ENCODE results near the gene VGLL2.

VGLL2 gene

DNA sequence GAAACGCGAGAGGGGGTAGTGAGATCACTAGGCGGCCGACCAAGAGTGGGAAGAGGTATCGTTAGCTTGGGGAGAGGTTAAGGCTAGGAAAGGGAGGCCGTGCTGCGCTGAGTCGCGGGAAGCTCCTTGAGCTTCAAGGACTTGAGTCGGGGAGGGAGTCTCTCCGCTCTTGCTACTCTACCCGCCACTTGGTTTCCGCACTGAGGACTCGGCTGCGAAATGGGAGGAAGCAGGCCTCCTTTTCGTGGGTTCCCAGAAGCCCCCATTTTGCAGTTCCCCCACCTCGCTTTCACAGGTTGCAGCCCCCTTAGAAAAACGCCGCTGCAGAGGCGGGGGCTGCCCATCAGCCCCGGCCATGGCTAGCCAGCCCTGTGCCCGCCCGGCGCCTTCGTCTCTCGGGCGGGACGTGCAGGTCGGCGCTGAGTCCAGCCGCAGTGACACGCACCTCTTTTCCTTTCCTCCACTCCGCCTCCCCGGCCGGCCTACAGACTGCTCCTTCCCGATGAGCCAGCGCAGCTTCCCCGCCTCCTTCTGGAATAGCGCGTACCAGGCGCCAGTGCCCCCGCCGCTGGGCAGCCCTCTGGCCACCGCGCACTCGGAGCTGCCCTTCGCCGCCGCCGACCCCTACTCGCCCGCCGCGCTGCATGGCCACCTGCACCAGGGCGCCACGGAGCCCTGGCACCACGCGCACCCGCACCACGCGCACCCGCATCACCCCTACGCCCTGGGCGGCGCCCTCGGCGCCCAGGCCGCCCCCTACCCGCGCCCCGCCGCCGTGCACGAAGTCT lies 4.9 kb downstream of the VGLL2 start:
- no peak for DNase-seq

DNA sequence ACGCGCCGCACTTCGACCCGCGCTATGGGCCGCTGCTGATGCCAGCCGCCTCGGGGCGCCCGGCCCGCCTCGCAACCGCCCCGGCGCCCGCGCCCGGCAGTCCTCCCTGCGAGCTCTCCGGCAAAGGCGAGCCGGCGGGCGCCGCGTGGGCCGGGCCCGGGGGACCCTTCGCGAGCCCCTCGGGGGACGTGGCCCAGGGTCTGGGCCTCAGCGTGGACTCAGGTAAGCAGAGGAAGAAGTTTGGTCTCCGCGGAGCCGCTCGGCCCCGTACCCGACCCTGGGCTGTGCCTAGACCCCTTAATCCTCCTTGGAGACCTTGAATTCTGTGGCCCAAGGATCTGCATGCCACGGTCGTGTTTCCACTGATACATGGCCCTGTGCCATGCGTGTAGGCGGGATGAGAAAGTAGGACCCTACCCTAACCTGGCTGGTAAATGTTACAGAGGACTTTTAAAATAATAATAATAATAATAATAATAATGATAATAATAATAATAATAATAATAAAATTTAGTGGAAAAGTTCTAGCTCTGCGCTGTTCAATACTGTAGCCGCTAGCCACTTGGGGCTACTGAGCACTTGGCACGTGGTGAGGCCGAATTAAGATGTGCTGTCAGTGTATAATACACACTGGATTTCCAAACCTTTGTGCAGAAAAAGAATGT lies 5.6 kb downstream of the VGLL2 start:
- no peak for DNase-seq

DNA sequence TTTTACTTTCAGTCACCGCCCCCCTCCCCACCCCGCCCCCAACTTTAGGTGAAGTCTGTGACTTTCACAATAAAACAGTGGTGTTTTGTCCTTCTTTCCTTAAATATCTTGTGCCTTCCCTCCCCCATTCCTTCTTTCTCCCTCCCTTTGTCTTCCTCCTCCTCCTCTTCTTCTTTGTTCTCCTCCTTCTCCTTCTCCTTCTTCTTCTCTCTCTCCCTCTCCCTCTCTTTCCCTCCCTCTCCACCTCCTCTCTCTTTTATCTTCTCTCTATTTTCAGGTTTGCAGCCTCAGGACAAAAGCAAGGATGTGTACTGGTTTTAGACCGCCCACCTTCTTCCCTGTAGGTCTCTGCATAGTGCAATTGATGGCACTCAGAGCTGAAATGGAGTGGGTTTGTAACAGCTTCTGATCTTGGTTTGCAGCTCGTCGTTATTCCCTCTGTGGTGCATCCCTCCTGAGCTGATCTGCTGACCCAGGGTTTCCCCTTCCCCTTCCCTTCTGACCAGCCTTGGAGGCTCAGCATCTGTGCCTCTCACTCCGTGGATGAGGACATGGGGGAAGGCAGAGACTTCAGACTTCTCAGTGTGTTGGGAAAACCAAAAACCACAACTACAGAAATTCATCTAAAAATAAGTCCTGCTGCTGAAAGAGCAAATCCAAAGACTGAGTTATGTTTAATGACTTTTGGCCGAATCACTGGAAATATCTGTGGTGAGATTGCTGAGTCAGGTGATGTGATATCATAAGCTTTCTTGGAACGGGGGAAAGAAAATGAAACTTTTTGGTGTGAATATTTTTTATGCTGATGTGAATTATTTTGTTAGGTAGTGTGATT lies 6.9 kb downstream of the VGLL2 start:
- no peak for DNase-seq

DNA sequence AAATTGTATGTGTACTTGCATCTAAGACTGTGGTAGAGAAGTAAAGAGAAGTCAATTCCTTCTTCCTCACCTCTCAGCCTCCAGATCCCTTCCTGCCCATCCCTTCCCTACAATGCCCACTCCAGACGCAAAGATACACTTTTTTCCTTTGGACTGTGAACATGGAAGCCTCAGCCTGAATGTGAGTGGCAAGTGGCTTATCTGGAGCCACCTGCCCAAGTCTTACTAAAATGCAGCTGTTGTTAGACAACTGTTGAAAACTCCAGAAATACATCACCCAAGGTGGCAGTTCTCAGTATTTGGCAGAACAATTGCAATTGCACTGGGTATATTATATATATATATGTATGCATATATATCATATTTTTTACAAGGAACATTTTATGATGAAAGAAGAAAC lies 7.5 kb downstream of the VGLL2 start:
- DNase-seq, result no peak

DNA sequence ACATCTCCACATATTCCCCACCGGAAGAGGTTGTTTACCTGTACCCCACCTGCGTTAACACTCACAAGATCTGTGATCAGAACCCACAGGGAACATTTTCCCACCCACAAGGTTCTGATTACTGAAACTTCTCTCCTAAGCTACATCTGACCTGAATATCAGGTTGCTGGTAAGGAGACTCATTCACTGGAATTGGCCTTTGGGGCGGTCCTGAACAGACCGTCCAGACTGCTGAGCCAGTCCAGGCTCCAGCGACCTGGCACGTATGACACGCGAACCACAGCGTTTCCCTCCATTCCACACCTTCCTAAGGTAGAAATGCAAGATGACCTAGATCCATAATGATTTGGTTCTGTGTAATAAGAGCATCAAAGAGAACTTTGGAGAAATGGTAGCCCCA lies 9.8 kb downstream of the VGLL2 start:
- DNase-seq, result no peak

DNA sequence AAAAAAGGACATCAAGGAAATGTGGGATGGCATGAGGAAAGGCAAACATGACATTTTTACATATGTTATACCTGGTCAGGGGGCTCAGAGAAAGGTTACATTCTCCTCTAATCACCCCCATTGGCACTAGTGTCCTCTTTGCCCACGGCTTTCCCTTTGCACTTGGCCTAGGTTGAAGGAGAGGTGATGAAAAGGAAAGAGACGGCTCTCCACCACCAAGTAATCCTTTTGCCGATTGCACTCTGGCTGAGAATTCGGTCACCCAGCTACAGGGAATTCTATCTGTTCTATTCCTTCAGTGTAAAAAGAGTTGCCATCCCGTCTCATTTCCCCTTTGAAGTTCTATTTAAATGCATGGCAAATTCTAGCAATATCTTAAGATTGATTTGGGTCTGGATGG lies 10.4 kb downstream of the VGLL2 start:
- DNase-seq, result no peak

DNA sequence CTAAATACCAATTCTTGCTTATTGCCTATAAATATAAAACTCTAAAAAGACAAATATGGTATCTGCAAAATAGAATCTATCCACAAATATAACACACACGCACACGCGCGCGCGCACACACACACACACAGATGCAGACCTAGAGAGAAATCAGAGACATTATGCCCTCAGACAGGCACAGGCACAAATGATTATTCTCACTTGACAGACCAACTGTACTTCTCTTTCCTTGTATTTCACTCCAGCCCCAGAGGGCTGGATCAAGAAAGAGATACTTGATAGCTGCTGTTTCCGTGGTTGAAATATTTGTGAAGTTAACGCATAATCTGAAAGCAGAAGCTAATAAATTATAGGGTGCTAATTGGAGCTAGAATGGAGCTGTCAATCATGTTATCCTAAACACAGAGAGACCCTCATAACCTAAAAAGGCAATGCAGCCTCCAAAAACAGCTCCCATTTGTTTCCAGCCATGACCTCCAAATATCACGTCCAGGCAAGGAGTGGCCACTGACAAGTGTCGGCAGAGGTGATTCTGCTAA lies 11.5 kb downstream of the VGLL2 start:
- DNase-seq, result no peak

DNA sequence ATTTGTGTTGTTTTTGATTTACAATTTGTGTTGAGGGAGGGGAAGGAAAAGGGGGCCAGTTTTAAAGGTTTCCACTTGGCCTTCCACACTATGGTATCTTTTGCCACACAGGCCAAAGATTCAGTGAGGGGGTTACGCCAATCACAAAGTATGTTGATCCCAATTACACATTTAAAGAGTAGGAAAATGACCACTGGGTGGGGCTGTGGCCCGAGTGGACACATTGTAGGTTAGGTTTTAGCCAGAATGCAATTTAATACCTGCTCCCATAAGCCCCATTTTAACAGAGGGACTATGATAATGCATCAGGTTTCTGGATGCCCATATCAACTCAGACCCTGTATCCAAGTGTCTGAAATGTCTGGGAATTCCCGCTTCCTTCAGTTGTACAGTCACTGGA lies 15.6 kb downstream of the VGLL2 start:
- DNase-seq, result no peak

DNA sequence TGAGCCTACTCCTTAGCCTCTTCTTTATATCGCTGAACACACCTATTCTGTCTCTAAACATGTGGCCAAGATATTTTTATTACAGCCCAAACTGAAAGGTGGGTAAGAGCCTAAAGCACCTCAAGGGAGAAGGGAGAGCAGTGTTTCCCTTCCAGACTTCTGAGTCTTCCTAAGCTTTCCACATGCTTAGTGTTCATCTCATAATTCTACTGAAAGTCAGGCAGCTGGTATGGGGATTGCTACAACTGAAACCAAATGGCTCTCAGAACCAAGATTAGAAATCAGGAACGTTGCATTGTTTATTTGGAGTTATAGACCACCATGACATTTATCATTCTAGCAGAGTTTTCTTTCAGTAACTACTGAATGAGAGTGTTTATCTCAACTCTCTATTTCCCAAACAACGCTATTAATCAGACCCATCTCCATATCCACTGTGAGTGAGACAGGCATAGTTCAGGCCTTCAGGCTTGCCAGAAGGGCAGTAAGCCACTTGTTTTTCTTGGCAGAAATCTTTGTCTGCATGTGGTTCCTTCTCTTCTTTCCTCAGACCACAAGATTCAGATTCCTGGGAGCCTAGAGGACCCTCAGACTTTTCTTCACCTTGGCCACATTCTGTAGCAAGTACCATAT lies 22.8 kb downstream of the VGLL2 start:
- no peak for DNase-seq

DNA sequence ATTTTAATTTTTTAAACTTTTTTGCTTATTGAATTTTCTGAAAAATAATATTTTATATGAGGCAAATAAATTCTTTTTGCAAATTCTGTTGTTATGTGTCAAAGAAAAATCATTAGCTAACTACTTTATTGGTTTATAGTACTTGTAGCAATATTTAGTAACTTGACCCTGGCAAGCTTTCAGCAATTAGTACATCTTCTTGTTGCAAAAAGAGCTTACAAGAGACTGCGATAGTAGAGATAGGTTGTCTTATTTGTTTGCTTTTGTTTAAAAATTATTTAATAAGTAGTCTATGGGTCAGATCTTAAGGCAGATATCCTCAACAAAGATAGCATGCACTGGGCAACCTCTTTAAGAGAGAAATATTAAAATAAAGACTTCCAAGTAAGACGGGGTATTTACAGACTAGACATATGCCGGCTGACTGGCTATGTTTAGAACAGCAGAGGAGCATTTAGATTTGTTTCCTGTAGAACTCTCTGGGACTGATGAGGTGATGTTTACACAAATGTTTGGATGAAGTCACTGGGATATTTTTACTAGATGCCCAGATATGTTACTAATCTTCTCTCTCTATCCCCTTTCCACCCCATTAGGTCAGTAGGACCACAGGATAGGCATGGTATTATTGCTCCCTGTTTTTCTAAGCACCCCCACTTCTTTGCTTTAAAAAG lies 25.0 kb downstream of the VGLL2 start:
- no peak for DNase-seq

DNA sequence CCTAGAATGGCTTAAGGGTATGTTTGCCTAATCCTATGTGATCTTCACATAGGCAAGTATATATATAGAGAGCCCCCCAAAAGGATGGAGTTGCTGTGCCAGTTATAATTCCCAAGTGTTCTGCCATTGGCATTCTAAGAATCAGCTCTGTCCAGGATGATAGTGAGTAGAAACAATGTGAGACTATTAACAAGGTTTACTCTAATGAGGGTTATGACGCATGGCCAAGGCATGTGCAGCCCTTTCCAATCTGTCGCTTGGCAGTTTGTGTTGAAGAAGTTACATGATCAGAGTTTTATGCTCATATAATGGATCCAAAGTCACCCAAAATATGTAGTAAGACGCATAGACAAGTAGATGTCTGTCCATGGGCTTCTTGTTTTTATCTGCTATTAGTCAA lies 33.6 kb downstream of the VGLL2 start:
- no peak for DNase-seq

DNA sequence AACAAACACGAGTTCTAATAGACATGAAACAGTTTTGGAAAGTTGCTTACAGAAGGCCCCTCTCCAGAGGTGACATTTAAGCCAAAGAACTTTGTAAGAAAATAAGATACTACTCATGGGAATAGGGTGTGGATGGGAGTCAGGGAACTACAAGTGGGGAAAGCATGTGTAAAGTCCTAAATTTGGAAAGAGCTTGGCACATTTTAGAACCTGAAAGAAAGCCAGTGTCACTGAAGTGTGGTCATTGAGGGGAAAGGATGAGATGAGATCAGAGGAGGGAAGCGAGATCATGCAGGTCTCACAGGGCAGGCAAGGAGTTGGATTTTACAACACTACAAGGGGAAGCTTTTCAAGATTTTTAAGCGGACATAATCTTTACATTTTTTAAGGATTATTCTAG lies 38.0 kb downstream of the VGLL2 start:
- no peak for DNase-seq

DNA sequence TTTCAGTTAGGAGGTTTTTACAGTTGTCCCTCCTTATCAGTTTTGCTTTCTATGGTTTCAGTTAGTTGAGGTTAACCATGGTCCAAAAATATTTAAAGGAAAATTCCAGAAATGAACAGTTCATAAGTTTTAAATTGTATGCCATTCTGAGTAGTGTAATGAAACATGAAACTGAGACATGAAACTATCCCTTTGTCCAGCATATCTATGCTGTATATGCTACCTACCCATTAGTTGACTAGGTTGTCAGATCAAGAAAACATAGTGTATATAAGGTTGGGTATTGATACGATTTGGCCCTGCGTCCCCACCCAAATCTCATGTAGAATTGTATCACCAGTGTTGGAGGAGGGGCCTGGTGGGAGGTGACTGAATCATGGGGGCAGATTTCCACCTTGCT lies 39.1 kb downstream of the VGLL2 start:
- no peak for DNase-seq

DNA sequence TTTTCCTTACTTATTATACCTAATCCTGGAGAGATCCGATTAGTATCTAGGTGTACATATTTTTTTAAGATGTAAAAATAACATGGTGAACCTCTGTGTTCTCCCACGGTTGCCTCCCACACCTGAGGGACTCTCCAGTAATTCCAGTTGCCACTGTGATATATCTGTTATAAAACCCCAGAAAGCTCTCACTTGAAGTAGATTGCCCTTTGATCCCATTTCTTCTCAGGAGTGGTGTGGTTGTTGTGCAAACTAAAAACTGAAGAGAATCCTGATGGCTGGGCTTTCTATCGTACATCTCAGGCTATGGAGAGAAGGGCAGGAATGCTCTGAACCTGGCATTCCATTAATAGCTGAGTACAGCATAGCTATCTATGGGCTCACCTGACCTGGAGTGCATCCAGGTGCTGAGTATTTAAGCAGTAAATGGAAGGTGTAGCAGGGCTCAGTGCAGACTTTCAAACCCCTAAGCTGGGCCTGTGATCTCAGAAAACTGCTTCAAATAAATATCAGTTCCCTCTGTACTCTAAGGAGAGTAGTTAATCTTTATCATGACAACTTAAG lies 41.0 kb downstream of the VGLL2 start:
- no peak for DNase-seq

DNA sequence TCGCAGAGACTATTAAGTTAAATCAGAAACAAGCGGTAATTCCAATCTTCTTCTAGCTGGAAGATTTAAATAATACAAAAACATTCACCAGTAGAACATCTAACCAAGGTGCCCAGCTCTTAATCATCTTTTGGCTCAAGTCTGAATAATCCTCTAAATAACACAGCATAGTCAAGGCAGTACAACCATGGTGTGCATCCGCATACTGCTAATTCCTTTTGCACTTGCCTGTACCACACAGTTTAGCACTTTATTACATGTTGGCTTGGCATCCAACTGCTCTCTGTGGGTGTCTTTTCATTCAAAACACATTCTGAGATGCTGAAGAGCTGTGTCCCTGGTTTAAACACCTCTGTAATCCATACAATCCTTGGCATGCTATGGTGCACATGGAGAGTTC lies 42.3 kb downstream of the VGLL2 start:
- DNase-seq, result no peak

DNA sequence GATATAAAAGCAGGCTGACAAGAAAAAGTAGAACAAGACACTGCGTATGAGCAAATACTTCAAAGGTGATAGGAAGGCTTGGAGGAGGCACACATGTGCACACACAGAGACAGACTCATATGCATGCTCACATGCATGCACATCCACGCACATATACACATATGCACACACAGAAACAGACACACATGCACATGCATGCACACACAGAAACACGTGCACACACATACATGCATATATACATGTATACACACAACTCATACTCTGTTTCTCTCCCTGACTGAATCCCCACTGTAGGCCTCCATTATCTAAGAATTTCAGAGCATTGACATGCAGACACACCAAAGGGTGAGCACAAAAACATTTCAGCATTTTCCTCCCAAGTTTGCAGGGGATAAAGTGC lies 43.7 kb downstream of the VGLL2 start:
- DNase-seq, result no peak

DNA sequence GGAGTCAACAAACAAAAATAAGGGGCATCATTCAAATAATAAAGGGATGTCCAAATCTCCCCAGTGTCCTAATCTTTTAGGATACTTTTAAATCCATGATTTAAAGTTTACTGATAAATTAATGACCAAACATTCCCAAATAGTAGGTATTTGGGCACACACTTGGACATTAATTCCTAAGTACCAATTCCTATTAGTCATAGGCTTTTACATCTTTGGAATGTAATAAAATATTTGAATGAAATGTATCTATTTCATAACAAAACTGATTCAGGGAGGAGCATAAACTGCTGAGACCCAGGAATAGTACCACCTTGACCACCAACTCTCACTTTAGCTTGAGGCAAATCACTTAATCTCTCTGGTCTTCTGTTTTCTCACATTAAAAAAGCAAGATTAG lies 44.3 kb downstream of the VGLL2 start:
- no peak for DNase-seq

DNA sequence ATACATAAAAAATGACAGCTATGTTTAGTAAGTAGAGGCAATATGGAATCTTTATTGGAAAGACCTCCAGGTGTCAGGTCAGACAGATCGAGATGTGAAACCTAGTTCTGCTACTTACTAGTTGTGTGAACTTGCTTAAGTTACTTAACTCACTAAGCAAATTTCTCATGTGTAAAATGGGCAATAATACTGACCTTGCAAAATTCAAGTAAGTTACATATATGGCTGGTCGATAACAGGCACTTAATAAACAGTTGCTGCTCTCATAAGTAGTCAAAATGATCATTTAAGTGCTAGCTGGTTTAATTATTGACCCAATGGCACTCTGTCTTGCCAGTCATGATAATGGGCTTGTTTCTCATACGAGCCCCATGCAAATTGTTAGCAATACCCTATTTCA lies 46.0 kb downstream of the VGLL2 start:
- no peak for DNase-seq

DNA sequence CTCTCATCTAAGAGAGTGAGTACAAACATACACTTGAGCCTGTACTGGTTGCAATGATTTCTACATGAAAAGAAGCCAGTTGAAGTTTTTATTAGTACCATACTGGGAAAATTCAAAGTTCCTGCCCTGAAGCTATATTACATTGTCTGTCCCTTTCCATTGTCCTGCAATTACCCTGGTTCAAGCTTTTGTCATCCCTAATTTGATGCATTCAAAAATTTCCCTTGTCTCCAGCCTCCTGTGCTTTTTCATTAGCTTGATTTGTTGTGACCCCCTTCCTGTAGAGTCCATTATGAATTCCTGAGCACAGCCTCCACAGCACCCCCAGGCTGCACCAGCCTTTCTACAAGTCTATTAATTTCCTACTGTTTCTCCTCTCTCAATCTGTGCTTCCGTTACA lies 46.4 kb downstream of the VGLL2 start:
- DNase-seq, result no peak

DNA sequence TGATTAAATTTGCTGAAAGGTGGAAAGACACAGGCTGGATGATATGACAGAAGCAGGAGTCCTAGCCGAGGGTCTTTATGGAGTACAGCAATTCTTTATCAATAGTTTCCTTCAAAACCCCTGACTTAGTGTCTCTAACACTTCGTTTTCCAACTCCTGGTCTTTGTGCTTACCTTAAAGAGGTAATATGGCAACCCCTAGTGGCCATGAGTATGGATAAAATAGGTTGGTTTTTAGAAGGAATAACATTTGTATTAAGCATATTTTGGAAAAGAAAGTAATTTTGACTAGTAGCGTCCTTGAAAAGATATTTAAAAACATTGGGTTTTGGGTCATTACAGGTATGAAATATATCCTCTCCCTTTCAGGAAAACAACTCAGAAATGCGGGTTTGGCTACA lies 51.9 kb downstream of the VGLL2 start:
- DNase-seq, result no peak

Data from NCI-H1436 treated with DMSO at 0.1 percent for 48 hours (cell line).